A549 (cell line): Measurements from ENCODE around the gene NAV2. TPM values are rescaled to one million over a fixed set of nuclear protein-coding genes. Genes with fewer than 3 reads are reported as not detected.

Experiments
- ATAC-seq, 2 experiments: fragments of 200-7000 bp in 1 of 2; fragments of >200 bp in 1 of 2; cut with Nextera tagmentation in 1 of 2; cut with Tn5 transposase in 1 of 2; 3 replicates each; pipeline versions ENCODE4 v1.8.0 to v1.9.1; 2018 to 2020; ENCODE audit warnings: mild to moderate bottlenecking in 1 of 2, moderate library complexity in 1 of 2
- CTCF ChIA-PET: fragments of 300-600 bp; sonication (Branson Sonifier 250); formaldehyde crosslinking; extraction: SDS; loops from one replicate; lab custom pipeline; 2021; ENCODE audit warnings: antibody characterized with exemption, inconsistent platforms; lab: Yijun Ruan, JAX
- POLR2A ChIA-PET: fragments of 350-600 bp; formaldehyde crosslinking; extraction: SDS; loops from one replicate; lab custom pipeline; 2021; ENCODE audit warnings: antibody characterized with exemption, inconsistent platforms; lab: Yijun Ruan, JAX
- DNase-seq, 2 experiments: peaks; one replicate each; pipeline versions ENCODE4 v3.0.0 to v3.0.0-alpha.2; 2011 to 2016; ENCODE audit warnings: low read depth in 1 of 2, low spot score in 1 of 2
- FAIRE-seq: peaks from 2 replicates; lab custom pipeline; 2011; peaks lifted over from hg19 to GRCh38; lab: Jason Lieb, UNC
- H3K27ac ChIP-seq, 2 experiments: fragments of >200 bp; sonication (Bioruptor Twin); formaldehyde crosslinking; 3 replicates each; pipeline ENCODE4 v1.5.1; 2016 to 2017
- H3K4me1 ChIP-seq: fragments of >200 bp; sonication (Bioruptor Twin); formaldehyde crosslinking; 3 replicates; pipeline ENCODE4 v1.6.1; 2016
- H3K4me2 ChIP-seq: fragments of >200 bp; sonication (Bioruptor Twin); formaldehyde crosslinking; 3 replicates; pipeline ENCODE4 v1.6.1; 2016
- H3K4me3 ChIP-seq: fragments of >200 bp; sonication (Bioruptor Twin); formaldehyde crosslinking; 3 replicates; pipeline ENCODE4 v1.5.1; 2016
- H3K9me3 ChIP-seq: fragments of >200 bp; sonication (Bioruptor Twin); formaldehyde crosslinking; 3 replicates; pipeline ENCODE4 v1.6.1; 2016
- ATOH8 ChIP-seq: fragments of 250-450 bp; sonication (Bioruptor Pico); IDR thresholded peaks from 2 replicates; pipeline ENCODE4 v1.5.0; 2020; ENCODE audit warnings: low read depth, mild to moderate bottlenecking, moderate library complexity
- BHLHE40 ChIP-seq: IDR thresholded peaks from 2 replicates; pipeline ENCODE4 v1.6.1; 2012; ENCODE audit warnings: low read depth, low read length, inconsistent platforms
- CBX2 ChIP-seq: fragments of 200-600 bp; sonication (generic); IDR thresholded peaks from 2 replicates; pipeline ENCODE4 v1.6.1; 2016; ENCODE audit warnings: low read depth, mild to moderate bottlenecking, borderline replicate concordance
- EHMT2 ChIP-seq: fragments of 200-600 bp; sonication (generic); IDR thresholded peaks from 2 replicates; pipeline ENCODE4 v1.6.1; 2016; ENCODE audit warnings: antibody characterized with exemption, low read depth, mild to moderate bottlenecking, moderate library complexity
- ELK1 ChIP-seq: fragments of 150-350 bp; IDR thresholded peaks from 2 replicates; pipeline ENCODE4 v1.6.1; 2014; ENCODE audit warnings: low read depth, mild to moderate bottlenecking, low read length
- ESRRA ChIP-seq: fragments of 150-350 bp; IDR thresholded peaks from 2 replicates; pipeline ENCODE4 v1.6.1; 2014; ENCODE audit warnings: mild to moderate bottlenecking, low read length, borderline replicate concordance
- FOSB ChIP-seq: fragments of 250-450 bp; sonication (Bioruptor Pico); IDR thresholded peaks from 2 replicates; pipeline ENCODE4 v1.5.0; 2020; ENCODE audit warnings: mild to moderate bottlenecking, moderate library complexity
- FOXS1 ChIP-seq: fragments of 250-450 bp; sonication (Bioruptor Pico); IDR thresholded peaks from 2 replicates; pipeline ENCODE4 v1.5.0; 2020; ENCODE audit warnings: mild to moderate bottlenecking, moderate library complexity
- GATA3 ChIP-seq: IDR thresholded peaks from 2 replicates; pipeline ENCODE4 v1.6.1; 2012; ENCODE audit warnings: borderline replicate concordance
- HES2 ChIP-seq: fragments of >200 bp; sonication (Bioruptor Twin); formaldehyde crosslinking; IDR thresholded peaks from 2 replicates; pipeline ENCODE4 v1.6.1; 2016
- HEYL ChIP-seq: fragments of 250-450 bp; sonication (Bioruptor Pico); IDR thresholded peaks from 2 replicates; pipeline ENCODE4 v1.8.0; 2021; ENCODE audit warnings: mild to moderate bottlenecking, moderate library complexity
- HOXB13 ChIP-seq: fragments of 250-450 bp; sonication (Bioruptor Pico); IDR thresholded peaks from 2 replicates; pipeline ENCODE4 v1.5.0; 2020; ENCODE audit warnings: low read depth, mild to moderate bottlenecking, moderate library complexity
- MAZ ChIP-seq: fragments of 150-350 bp; IDR thresholded peaks from 2 replicates; pipeline ENCODE4 v1.6.1; 2014; ENCODE audit warnings: antibody characterized with exemption, low read depth, low read length, borderline replicate concordance
- NPAS2 ChIP-seq: fragments of 250-450 bp; sonication (Bioruptor Pico); IDR thresholded peaks from 2 replicates; pipeline ENCODE4 v1.8.0; 2022; ENCODE audit warnings: mild to moderate bottlenecking, moderate library complexity, borderline replicate concordance
- NR3C1 ChIP-seq: fragments of >200 bp; sonication (Bioruptor Twin); formaldehyde crosslinking; IDR thresholded peaks from 3 replicates; pipeline ENCODE4 v1.6.1; 2017
- PHF8 ChIP-seq: fragments of 200-600 bp; sonication (generic); IDR thresholded peaks from 2 replicates; pipeline ENCODE4 v1.6.1; 2016; ENCODE audit warnings: low read depth, mild to moderate bottlenecking, antibody characterized with exemption, moderate library complexity, borderline replicate concordance
- POLR2A ChIP-seq: IDR thresholded peaks from 2 replicates; pipeline ENCODE4 v1.6.1; 2012; ENCODE audit warnings: mild to moderate bottlenecking, low read length
- RAD21 ChIP-seq, 2 experiments: fragments of >200 bp in 1 of 2; sonication (Bioruptor Twin) in 1 of 2; formaldehyde crosslinking in 1 of 2; IDR thresholded peaks in 1 of 2; conservative IDR thresholded peaks in 1 of 2; 2 replicates in 1 of 2; 3 replicates in 1 of 2; pipeline ENCODE4 v1.6.1; 2012 to 2018; ENCODE audit warnings: inconsistent platforms in 1 of 2
- TFCP2L1 ChIP-seq: fragments of 250-450 bp; sonication (Bioruptor Pico); IDR thresholded peaks from 2 replicates; pipeline ENCODE4 v1.5.0; 2021; ENCODE audit warnings: mild to moderate bottlenecking
- TP53 ChIP-seq: fragments of 250-450 bp; sonication (Bioruptor Pico); IDR thresholded peaks from 2 replicates; pipeline ENCODE4 v1.5.0; 2021; ENCODE audit warnings: mild to moderate bottlenecking, moderate library complexity
- USF2 ChIP-seq: fragments of 450-650 bp; IDR thresholded peaks from 2 replicates; pipeline ENCODE4 v1.6.1; 2014; ENCODE audit warnings: antibody characterized with exemption
- ZC3H11A ChIP-seq: fragments of 450-650 bp; IDR thresholded peaks from 2 replicates; pipeline ENCODE4 v1.6.1; 2014; ENCODE audit warnings: antibody characterized with exemption, mild to moderate bottlenecking
- ZNF302 ChIP-seq: fragments of 250-450 bp; sonication (Bioruptor Pico); IDR thresholded peaks from 2 replicates; pipeline ENCODE4 v1.9.0; 2021; ENCODE audit warnings: inconsistent platforms, mild to moderate bottlenecking, moderate library complexity
- ZSCAN20 ChIP-seq: fragments of 250-450 bp; sonication (Bioruptor Pico); IDR thresholded peaks from 2 replicates; pipeline ENCODE4 v1.8.0; 2022; ENCODE audit warnings: mild to moderate bottlenecking, moderate library complexity
- WGBS: methylation state at CpG from one replicate; pipeline ENCODE4 v1.1.6; 2017; ENCODE audit errors: missing lambda C conversion rate; 5-methylcytosine and 5-hydroxymethylcytosine counted together
- polyA plus RNA-seq, 4 experiments: library from polyadenylated mRNA; depleted of rRNA in 3 of 4; stranded (reverse); fragments of >200 nt; fragmentation: RNase III in 1 of 4; extraction: RNeasy Plus Mini Kit Qiagen cat#74134 plus additional on column Dnase treatment in 1 of 4; gene quantifications; 2 replicates in 3 of 4; 3 replicates in 1 of 4; pipeline ENCODE4 v1.2.3, GENCODE V29; 2011 to 2017

NAV2 gene
- polyA plus RNA-seq, 2 of the 4 experiments (the other 2 are of a cell fraction), result 4.9 to 19.8 TPM

- Histone ChIP-seq H3K9me3 (no peaks in the 10 kb centered on the region), H3K4me1 (peaks cover 13% of the 10 kb centered on the region; the same call in 2 of the 3 replicates), H3K4me3 (no peak overlapping the region), H3K4me2 (0 out of 3 replicates have a peak overlapping the region, but pooled peaks have one; percentile 7), H3K27ac (peak overlapping the region in 1 of 2 experiments; percentile 47; a peak in 1 of 6 replicates)
- peak; percentile 32 to 50; a peak in 2 of 6 replicates for ATAC-seq
- 40% methylated on average over 4 of the region's 4 CpGs for WGBS
- ChIA-PET POLR2A (no interaction called here), CTCF (interaction anchor here (0.7 to 2.5 kb wide), 6 partner anchors 10 to 452 kb away, joined by 3 to 11 read pairs (median 4); no protein-coding TSS in a partner anchor)
- FAIRE-seq, result no peak
- DNase-seq, result no peak
- no peak for TF ChIP-seq ESRRA
- TF ChIP-seq ELK1, result no peak
- no peak for TF ChIP-seq ATOH8 (CRISPR knock-in tag)
- no peak for TF ChIP-seq ZSCAN20
- no peak for TF ChIP-seq PHF8
- TF ChIP-seq BHLHE40, result no peak
- no peak for TF ChIP-seq EHMT2
- no peak for TF ChIP-seq CBX2
- no peak for TF ChIP-seq NR3C1
- no peak for TF ChIP-seq MAZ
- TF ChIP-seq FOSB, result no peak
- no peak for TF ChIP-seq HOXB13 (CRISPR knock-in tag)
- TF ChIP-seq HES2, result no peak
- TF ChIP-seq USF2, result no peak
- no peak for TF ChIP-seq TP53
- no peak for TF ChIP-seq ZNF302 (CRISPR knock-in tag)
- TF ChIP-seq GATA3, result no peak
These were observed 88.3 kb downstream of the NAV2 start for GRCh38 chr11:19800714-19801519.

- ChIA-PET POLR2A (no interaction called here), CTCF (interaction anchor here (0.6 kb wide), 1 partner anchor 179 kb away, joined by 3 read pairs; no protein-coding TSS in a partner anchor)
- no peak for TF ChIP-seq TFCP2L1 (CRISPR knock-in tag)
- no peak for TF ChIP-seq NPAS2 (CRISPR knock-in tag)
- TF ChIP-seq ZC3H11A, result no peak
- no peak for TF ChIP-seq RAD21 (conservative IDR thresholded peaks at IDR 0.05 in 1 of 2, IDR thresholded peaks at IDR 0.05 in 1 of 2)
- no peak for TF ChIP-seq USF2
- no peak for TF ChIP-seq FOXS1 (CRISPR knock-in tag)
- TF ChIP-seq FOSB, result no peak
- no peak for TF ChIP-seq POLR2A
- no peak for TF ChIP-seq HEYL
- Histone ChIP-seq H3K4me3 (no peak overlapping the region), H3K9me3 (no peaks in the 10 kb centered on the region), H3K4me1 (peaks cover 13% of the 10 kb centered on the region; the same call in 2 of the 3 replicates), H3K27ac (no peak overlapping the region), H3K4me2 (no peak overlapping the region)
- no peak for DNase-seq
- WGBS, result 79% methylated on average over 4 of the region's 4 CpGs
- no peak for ATAC-seq
- no peak for FAIRE-seq
These were observed 90.2 kb downstream of the NAV2 start for GRCh38 chr11:19802773-19803293.
